Bronchial epithelial cell (primary cell): ENCODE measurements around the gene CARD9. TPM values are rescaled to one million over a fixed set of nuclear protein-coding genes. Genes with fewer than 3 reads are reported as not detected.

ENCODE experiments used
- DNase-seq: peaks from one replicate; pipeline ENCODE4 v3.0.0-alpha.2; 2010; ENCODE audit warnings: low read depth
- FAIRE-seq: peaks from 2 replicates; lab custom pipeline; 2011; peaks lifted over from hg19 to GRCh38; lab: Jason Lieb, UNC
- H3K27me3 ChIP-seq: 2 replicates; pipeline ENCODE4 v1.5.1; 2011; ENCODE audit warnings: low read length; ENCODE audit not compliant: control insufficient read depth, insufficient read depth
- H3K36me3 ChIP-seq: 2 replicates; pipeline ENCODE4 v1.5.1; 2011; ENCODE audit warnings: low read length; ENCODE audit not compliant: control insufficient read depth, insufficient read depth
- H3K4me3 ChIP-seq: 2 replicates; pipeline ENCODE4 v1.5.1; 2011; ENCODE audit warnings: mild to moderate bottlenecking, low read depth, low read length, control low read depth
- CTCF ChIP-seq: IDR thresholded peaks from 2 replicates; pipeline ENCODE4 v1.5.1; 2011; ENCODE audit warnings: mild to moderate bottlenecking, moderate library complexity, low read length, control low read depth, inconsistent platforms; ENCODE audit not compliant: insufficient read depth, severe bottlenecking
- total RNA-seq: library from RNA; depleted of rRNA; stranded (reverse); fragments of >200 nt; gene quantifications from 2 replicates; pipeline ENCODE4 v1.2.1, GENCODE V29; 2014

The CARD9 gene
- total RNA-seq, 1 donor from 2014 or later, result 0.53 TPM

- Histone ChIP-seq H3K36me3 (no peaks in the 10 kb centered on the region), H3K4me3 (no peak overlapping the region), H3K27me3 (peaks cover 1% of the 10 kb centered on the region)
- DNase-seq (no peak), FAIRE-seq (no peak)
- TF ChIP-seq CTCF, result no peak
Observed at GRCh38 chr9:136348691-136349090, 24.8 kb downstream of the CARD9 start.

- no peaks in the 10 kb centered on the region for H3K36me3 ChIP-seq
- no peak for TF ChIP-seq CTCF
- DNase-seq (no peak), FAIRE-seq (no peak)
- no peak overlapping the region for H3K4me3 ChIP-seq
- H3K27me3 ChIP-seq, result peaks cover 1% of the 10 kb centered on the region
Observed at GRCh38 chr9:136347472-136348256, 25.8 kb downstream of the CARD9 start.

- Histone ChIP-seq H3K36me3 (no peaks in the 10 kb centered on the region), H3K4me3 (no peak overlapping the region), H3K27me3 (peaks cover 2% of the 10 kb centered on the region)
- FAIRE-seq (no peak), DNase-seq (no peak)
- TF ChIP-seq CTCF, result no peak
Observed at GRCh38 chr9:136346927-136347465, 26.5 kb downstream of the CARD9 start.

GRCh38 chr9:136346157-136346481 lies 27.4 kb downstream of the CARD9 start:
- no peak for TF ChIP-seq CTCF
- FAIRE-seq (no peak), DNase-seq (no peak)
- Histone ChIP-seq H3K27me3 (peaks cover 2% of the 10 kb centered on the region), H3K4me3 (no peak overlapping the region), H3K36me3 (no peaks in the 10 kb centered on the region)

- peak; percentile 12 for TF ChIP-seq CTCF
- Histone ChIP-seq H3K4me3 (no peak overlapping the region), H3K27me3 (peaks cover 2% of the 10 kb centered on the region), H3K36me3 (no peaks in the 10 kb centered on the region)
- no peak for DNase-seq
- no peak for FAIRE-seq
Observed at GRCh38 chr9:136345281-136346156, 27.9 kb downstream of the CARD9 start.
